Subcutaneous adipose tissue (tissue), 4 donors: ENCODE data around the gene CHRNA10. TPM values are rescaled to one million over a fixed set of nuclear protein-coding genes. Genes with fewer than 3 reads are reported as not detected.

Experiments used
- CTCF ChIP-seq: fragments of 450-650 bp; IDR thresholded peaks from one replicate; pipeline ENCODE4 v1.5.1; 2016; ENCODE audit warnings: low read depth, mild to moderate bottlenecking, control low read depth, antibody characterized with exemption, moderate library complexity
- total RNA-seq, 4 donors: library from RNA; depleted of rRNA; stranded (reverse); fragments of >200 nt; gene quantifications; one replicate each; pipeline ENCODE4 v1.1.0, GENCODE V29; 2016

CHRNA10 gene
- total RNA-seq, 4 donors from 2014 or later: 0.49 to 0.68 (median 0.61) TPM

DNA sequence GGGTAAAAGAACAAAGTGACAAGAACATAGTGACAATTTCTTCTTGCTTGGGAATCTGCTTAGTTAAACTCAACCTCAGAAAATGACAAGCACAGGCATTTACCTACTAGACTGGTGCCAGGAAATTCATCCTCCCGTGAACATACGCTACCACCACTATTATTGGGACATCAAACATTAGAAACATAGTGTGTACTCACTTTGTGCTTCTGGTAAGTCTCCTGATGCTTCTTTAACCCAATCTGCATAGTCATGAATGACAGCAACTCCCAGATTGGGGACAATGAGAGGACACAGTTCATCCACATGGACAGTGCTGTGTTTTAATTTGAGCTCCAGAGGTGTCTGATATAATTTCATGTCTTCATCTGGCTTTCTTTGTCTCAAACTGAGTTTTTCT, 29.2 kb upstream of the CHRNA10 start:
- TF ChIP-seq CTCF: no peak

DNA sequence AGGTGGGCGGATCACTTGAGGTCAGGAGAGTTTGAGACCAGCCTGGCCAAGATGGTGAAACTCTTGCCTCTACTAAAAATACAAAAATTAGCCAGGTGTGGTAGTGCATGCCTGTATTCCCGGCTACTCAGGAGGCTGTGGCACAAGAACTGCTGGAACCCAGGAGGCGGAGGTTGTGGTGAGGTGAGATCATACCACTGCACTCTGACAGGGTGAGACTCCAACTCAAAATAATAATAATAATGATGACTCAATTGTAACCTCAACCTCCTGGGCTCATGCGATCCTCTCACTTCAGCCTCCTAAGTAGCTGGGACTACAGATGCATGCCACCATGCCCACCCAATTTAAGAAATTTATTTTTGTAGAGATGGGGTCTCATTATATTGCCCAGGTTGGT, 15.6 kb upstream of the CHRNA10 start:
- no peak for TF ChIP-seq CTCF

- TF ChIP-seq CTCF: no peak
Measured at GRCh38 chr11:3685923-3686322, 14.7 kb upstream of the CHRNA10 start.

DNA sequence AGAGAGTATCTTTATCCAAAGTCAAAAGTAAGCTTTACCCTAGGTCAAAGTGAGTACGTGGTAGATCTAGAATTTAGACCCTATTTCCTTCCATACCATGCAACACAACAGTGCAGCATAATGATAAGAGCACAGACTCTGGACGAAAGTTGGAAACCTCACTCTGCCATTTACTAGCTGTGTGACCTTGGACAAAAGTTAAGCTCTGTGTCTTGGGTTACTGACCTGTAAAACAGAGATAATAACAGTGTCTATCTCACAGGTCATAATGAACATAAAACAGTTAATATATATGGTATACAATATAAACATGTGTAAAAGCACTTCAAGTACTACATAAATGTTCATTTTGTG, 13.6 kb upstream of the CHRNA10 start:
- TF ChIP-seq CTCF: no peak

- TF ChIP-seq CTCF: no peak
Measured at GRCh38 chr11:3684129-3684818, 13.1 kb upstream of the CHRNA10 start.

GRCh38 chr11:3683039-3683438, 11.9 kb upstream of the CHRNA10 start:
- no peak for TF ChIP-seq CTCF

DNA sequence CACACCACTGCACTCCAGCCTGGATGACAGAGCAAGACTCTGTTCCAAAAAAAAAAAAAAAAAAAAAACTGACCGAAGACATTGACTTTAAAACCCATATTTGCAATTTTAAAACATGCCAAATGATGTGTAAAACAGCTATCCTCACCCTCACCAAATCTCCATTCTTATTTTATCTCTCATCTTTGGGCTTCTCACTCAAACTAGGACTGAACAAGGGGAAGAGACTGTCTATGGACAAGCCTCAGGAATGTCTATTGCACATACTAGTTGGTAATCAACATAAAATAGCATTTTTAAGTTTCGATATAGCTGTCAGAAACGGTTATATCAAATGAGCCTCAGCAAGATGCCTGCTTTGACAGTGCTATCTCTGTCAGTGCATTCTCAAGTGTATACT, 7.9 kb upstream of the CHRNA10 start:
- no peak for TF ChIP-seq CTCF
